HepG2 (cell line): ENCODE results near the gene CCDC97. TPM values are rescaled to one million over a fixed set of nuclear protein-coding genes. Genes with fewer than 3 reads are reported as not detected.

ENCODE experiments used
- AKNA ChIP-seq: sonication (generic); formaldehyde crosslinking; IDR thresholded peaks from 2 replicates; pipeline ENCODE4 v1.4.0; 2020; ENCODE audit warnings: missing genetic modification reagents, borderline replicate concordance
- CENPBD1 ChIP-seq: sonication (generic); formaldehyde crosslinking; IDR thresholded peaks from 2 replicates; pipeline ENCODE4 v1.8.0; 2022; ENCODE audit warnings: missing genetic modification reagents, low read depth, mild to moderate bottlenecking, borderline replicate concordance
- DRAP1 ChIP-seq: IDR thresholded peaks from 2 replicates; pipeline ENCODE4 v1.6.1; 2016; ENCODE audit warnings: missing genetic modification reagents, missing compliant biosample characterization
- GLMP ChIP-seq: sonication (generic); formaldehyde crosslinking; IDR thresholded peaks from 2 replicates; pipeline ENCODE4 v1.9.0; 2021; ENCODE audit warnings: missing genetic modification reagents, mild to moderate bottlenecking, borderline replicate concordance
- GPN1 ChIP-seq: sonication (generic); formaldehyde crosslinking; IDR thresholded peaks from 2 replicates; pipeline ENCODE4 v1.5.1; 2020; ENCODE audit warnings: missing genetic modification reagents, borderline replicate concordance
- GTF2F1 ChIP-seq: fragments of 150-350 bp; IDR thresholded peaks from 2 replicates; pipeline ENCODE4 v1.6.1; 2014; ENCODE audit warnings: low read length
- HMGXB3 ChIP-seq: sonication (generic); formaldehyde crosslinking; IDR thresholded peaks from 2 replicates; pipeline ENCODE4 v1.4.0; 2020; ENCODE audit warnings: missing genetic modification reagents, borderline replicate concordance
- KDM2A ChIP-seq: sonication (generic); formaldehyde crosslinking; IDR thresholded peaks from 2 replicates; pipeline ENCODE4 v1.4.0; 2020; ENCODE audit warnings: low read depth, missing genetic modification reagents, borderline replicate concordance
- RBAK ChIP-seq: sonication (generic); formaldehyde crosslinking; IDR thresholded peaks from 2 replicates; pipeline ENCODE4 v1.5.1; 2020; ENCODE audit warnings: mild to moderate bottlenecking, missing genetic modification reagents
- SETDB1 ChIP-seq: sonication (generic); formaldehyde crosslinking; IDR thresholded peaks from 2 replicates; pipeline ENCODE4 v1.5.1; 2020; ENCODE audit warnings: missing genetic modification reagents, mild to moderate bottlenecking, borderline replicate concordance
- SMARCC2 ChIP-seq: fragments of 450-650 bp; IDR thresholded peaks from 2 replicates; pipeline ENCODE4 v1.6.1; 2017; ENCODE audit warnings: antibody characterized with exemption, mild to moderate bottlenecking
- SOX5 ChIP-seq: IDR thresholded peaks from 2 replicates; pipeline ENCODE4 v1.6.1; 2016; ENCODE audit warnings: borderline replicate concordance
- THRA ChIP-seq: sonication (generic); formaldehyde crosslinking; IDR thresholded peaks from 2 replicates; pipeline ENCODE4 v1.4.0; 2020; ENCODE audit warnings: missing genetic modification reagents, borderline replicate concordance
- ZNF331 ChIP-seq: sonication (generic); formaldehyde crosslinking; IDR thresholded peaks from 2 replicates; pipeline ENCODE4 v1.4.0; 2020; ENCODE audit warnings: missing genetic modification reagents
- ZNF629 ChIP-seq: sonication (generic); formaldehyde crosslinking; conservative IDR thresholded peaks from 2 replicates; pipeline ENCODE4 v1.5.0; 2020; ENCODE audit warnings: missing genetic modification reagents
- ZNF775 ChIP-seq: sonication (generic); formaldehyde crosslinking; IDR thresholded peaks from 2 replicates; pipeline ENCODE4 v1.4.0; 2020; ENCODE audit warnings: missing genetic modification reagents, mild to moderate bottlenecking, moderate library complexity, borderline replicate concordance
- polyA plus RNA-seq, 8 experiments: library from polyadenylated mRNA; depleted of rRNA in 3 of 8; stranded (reverse) in 7 of 8; unstranded in 1 of 8; fragments of >200 nt; fragmentation: Illumina TruSeq in 4 of 8; extraction: Trizol in 4 of 8; gene quantifications; 2 replicates each; pipeline versions ENCODE4 v1.2.1 to v1.2.3, GENCODE V29; 2011 to 2016; ENCODE audit warnings: low read depth in 4 of 8, missing spikeins in 1 of 8, mixed read lengths in 1 of 8; ENCODE audit not compliant: insufficient read depth in 1 of 8
- total RNA-seq, 5 experiments: library from RNA; depleted of rRNA; stranded (reverse); fragments of >200 nt; fragmentation: Illumina TruSeq; extraction: Trizol; gene quantifications; 2 replicates each; pipeline ENCODE4 v1.2.3, GENCODE V29; 2016; ENCODE audit warnings: low read depth in 1 of 5

The CCDC97 gene
- total and polyA plus RNA-seq, 2 of the 13 experiments (the other 11 are each of a cell fraction or from before 2014, with no cell fraction given) = 6.2 to 7.3 TPM

- TF ChIP-seq THRA (CRISPR knock-in tag) (peak; percentile 38; the same call in 1 of the 2 replicates), AKNA (CRISPR knock-in tag) (no peak), RBAK (CRISPR knock-in tag) (no peak), SETDB1 (CRISPR knock-in tag) (no peak), CENPBD1 (CRISPR knock-in tag) (no peak), GTF2F1 (no peak), KDM2A (CRISPR knock-in tag) (peak; percentile 97), SMARCC2 (no peak), GLMP (CRISPR knock-in tag) (no peak), ZNF775 (CRISPR knock-in tag) (no peak), ZNF331 (no peak), DRAP1 (CRISPR knock-in tag) (0 out of 2 replicates have a peak, but pooled peaks have one; percentile 28), HMGXB3 (CRISPR knock-in tag) (no peak), GPN1 (CRISPR knock-in tag) (no peak), ZNF629 (CRISPR knock-in tag) (no peak), SOX5 (peak; percentile 54; the same call in 1 of the 2 replicates)
Observed at GRCh38 chr19:41324921-41325639, 15.1 kb downstream of the CCDC97 start (continued).
